Measurements from ENCODE around the gene FAM83E. TPM values are rescaled to one million over a fixed set of nuclear protein-coding genes. Genes with fewer than 3 reads are reported as not detected.
A peak's percentile ranks its signal among the peaks of the same experiment; 100 is the strongest.

FAM83E gene
- total RNA-seq, 1 experiment from 2014 or later = 5.5 TPM

- H3K9me3 ChIP-seq (ENCODE audit: low read depth, low read length, poor library complexity, severe bottlenecking) = no peaks in the 10 kb centered on the region
- ChIA-PET POLR2A (ENCODE audit: low non-redundant PET) (interaction anchor here (0.6 kb wide), 1 partner anchor 359 kb away, joined by 6 read pairs; no protein-coding TSS in a partner anchor), CTCF (no interaction called here)
- H3K27ac ChIP-seq (ENCODE audit: low read depth, low read length, poor library complexity, severe bottlenecking) = no peak overlapping the region
- H3K4me1 ChIP-seq (ENCODE audit: insufficient read depth, low read length, poor library complexity, severe bottlenecking) = peaks cover 14% of the 10 kb centered on the region
- BruUV-seq (replicated peaks) = no TSS peak
- intact Hi-C loops (cut with micrococcal nuclease; ENCODE audit: unreplicated experiment) = no loop called here
- H3K4me3 ChIP-seq (ENCODE audit: low read depth, low read length, poor library complexity, severe bottlenecking) = no peak overlapping the region
- no peak for DNase-seq (ENCODE audit: low spot score)
- H3K27me3 ChIP-seq (replicated peaks; ENCODE audit: insufficient read depth, low read depth, low read length, poor library complexity) = no peaks in the 10 kb centered on the region
- no peak for TF ChIP-seq EZH2 (IDR thresholded peaks at IDR 0.05; ENCODE audit: borderline replicate concordance, low read depth, low read length, poor library complexity, severe bottlenecking)
- no peak for TF ChIP-seq CTCF (conservative IDR thresholded peaks at IDR 0.05; ENCODE audit: low read depth, low read length)
- no peaks in the 10 kb centered on the region for H3K36me3 ChIP-seq (ENCODE audit: insufficient read depth, low read length, poor library complexity, severe bottlenecking)
Measured at GRCh38 chr19:48625891-48626327, 11.0 kb upstream of the FAM83E start.

- H3K4me1 ChIP-seq (ENCODE audit: insufficient read depth, low read length, poor library complexity, severe bottlenecking) = peaks cover 6% of the 10 kb centered on the region
- ChIA-PET CTCF (no interaction called here), POLR2A (ENCODE audit: low non-redundant PET) (no interaction called here)
- TF ChIP-seq EZH2 (IDR thresholded peaks at IDR 0.05; ENCODE audit: borderline replicate concordance, low read depth, low read length, poor library complexity, severe bottlenecking) = no peak
- TF ChIP-seq CTCF (conservative IDR thresholded peaks at IDR 0.05; ENCODE audit: low read depth, low read length) = no peak
- no peaks in the 10 kb centered on the region for H3K27me3 ChIP-seq (replicated peaks; ENCODE audit: insufficient read depth, low read depth, low read length, poor library complexity)
- H3K9me3 ChIP-seq (ENCODE audit: low read depth, low read length, poor library complexity, severe bottlenecking) = no peaks in the 10 kb centered on the region
- no peaks in the 10 kb centered on the region for H3K36me3 ChIP-seq (ENCODE audit: insufficient read depth, low read length, poor library complexity, severe bottlenecking)
- no peak for DNase-seq (ENCODE audit: low spot score)
- BruUV-seq (replicated peaks) = no TSS peak
- H3K27ac ChIP-seq (ENCODE audit: low read depth, low read length, poor library complexity, severe bottlenecking) = peak overlapping the region; percentile 85
- peak overlapping the region; percentile 61 for H3K4me3 ChIP-seq (ENCODE audit: low read depth, low read length, poor library complexity, severe bottlenecking)
- intact Hi-C loops (cut with micrococcal nuclease; ENCODE audit: unreplicated experiment) = no loop called here
Measured at GRCh38 chr19:48624791-48625723, 10.2 kb upstream of the FAM83E start.

- TF ChIP-seq EZH2 (IDR thresholded peaks at IDR 0.05; ENCODE audit: borderline replicate concordance, low read depth, low read length, poor library complexity, severe bottlenecking) (no peak), CTCF (conservative IDR thresholded peaks at IDR 0.05; ENCODE audit: low read depth, low read length) (no peak)
- POLR2A ChIA-PET (ENCODE audit: low non-redundant PET) = interaction anchor here (0.5 to 1.0 kb wide), 2 partner anchors 10 to 277 kb away, joined by 3 read pairs; no protein-coding TSS in a partner anchor
- DNase-seq (ENCODE audit: low spot score) = peak; percentile 99
- intact Hi-C loops (cut with micrococcal nuclease; ENCODE audit: unreplicated experiment) = no loop called here
- Histone ChIP-seq H3K4me3 (ENCODE audit: low read depth, low read length, poor library complexity, severe bottlenecking) (peak overlapping the region; percentile 61), H3K36me3 (ENCODE audit: insufficient read depth, low read length, poor library complexity, severe bottlenecking) (no peaks in the 10 kb centered on the region), H3K27me3 (replicated peaks; ENCODE audit: insufficient read depth, low read depth, low read length, poor library complexity) (no peaks in the 10 kb centered on the region), H3K27ac (ENCODE audit: low read depth, low read length, poor library complexity, severe bottlenecking) (peak overlapping the region; percentile 85), H3K9me3 (ENCODE audit: low read depth, low read length, poor library complexity, severe bottlenecking) (no peaks in the 10 kb centered on the region), H3K4me1 (ENCODE audit: insufficient read depth, low read length, poor library complexity, severe bottlenecking) (peaks cover 4% of the 10 kb centered on the region)
- BruUV-seq (replicated peaks) = TSS peak; percentile 1
- CTCF ChIA-PET = no interaction called here
Measured at GRCh38 chr19:48624067-48624594, 9.3 kb upstream of the FAM83E start.

All from A673 (cell line).